HEK293 (cell line): ENCODE results near the gene CNKSR3.

Experiments used
- CTCF ChIA-PET: fragments of 350-600 bp; formaldehyde crosslinking; extraction: SDS; loops from one replicate; lab custom pipeline; 2021; ENCODE audit warnings: antibody characterized with exemption; lab: Yijun Ruan, JAX
- POLR2A ChIA-PET: fragments of 300-600 bp; formaldehyde crosslinking; extraction: SDS; loops from one replicate; lab custom pipeline; 2020; ENCODE audit warnings: antibody characterized with exemption, inconsistent platforms; lab: Yijun Ruan, JAX
- H3K27ac ChIP-seq: fragments of 200-500 bp; sonication (Bioruptor generic); 2 replicates; pipeline ENCODE4 v1.5.1; 2014; ENCODE audit warnings: low read depth, low read length, control low read depth, inconsistent platforms; ENCODE audit errors: extremely low read depth
- H3K36me3 ChIP-seq, 2 experiments: fragments of 200-500 bp in 1 of 2; sonication (Bioruptor generic) in 1 of 2; 1 replicate in 1 of 2; 2 replicates in 1 of 2; pipeline ENCODE4 v1.5.1; 2014 to 2017; ENCODE audit warnings: inconsistent platforms in 2 of 2, low read length in 2 of 2; ENCODE audit not compliant: control insufficient read depth in 2 of 2, insufficient read depth in 1 of 2
- H3K4me1 ChIP-seq: fragments of 200-500 bp; sonication (Bioruptor generic); 2 replicates; pipeline ENCODE4 v1.5.1; 2014; ENCODE audit warnings: mild to moderate bottlenecking, low read length, inconsistent platforms; ENCODE audit not compliant: control insufficient read depth, insufficient read depth
- H3K4me3 ChIP-seq: 2 replicates; pipeline ENCODE4 v1.5.1; 2011; ENCODE audit warnings: low read depth, mild to moderate bottlenecking, control low read depth, low read length, moderate library complexity
- H3K9me3 ChIP-seq: fragments of 200-500 bp; sonication (Bioruptor generic); 2 replicates; pipeline ENCODE4 v1.5.1; 2014; ENCODE audit warnings: low read depth, low read length, inconsistent platforms; ENCODE audit not compliant: control insufficient read depth, insufficient read depth
- FEZF1 ChIP-seq: fragments of 450-650 bp; formaldehyde crosslinking; IDR thresholded peaks from 2 replicates; pipeline ENCODE4 v1.5.1; 2016; ENCODE audit warnings: missing biosample characterization, missing genetic modification characterization
- GLIS1 ChIP-seq: fragments of 450-650 bp; formaldehyde crosslinking; IDR thresholded peaks from 2 replicates; pipeline ENCODE4 v1.5.1; 2016; ENCODE audit warnings: missing biosample characterization, missing genetic modification characterization
- OSR2 ChIP-seq: fragments of 450-650 bp; formaldehyde crosslinking; IDR thresholded peaks from 2 replicates; pipeline ENCODE4 v1.5.1; 2016; ENCODE audit warnings: missing biosample characterization, missing genetic modification characterization
- PRDM1 ChIP-seq: fragments of 450-650 bp; formaldehyde crosslinking; IDR thresholded peaks from 2 replicates; pipeline ENCODE4; 2016; ENCODE audit warnings: missing biosample characterization, missing genetic modification characterization
- SCRT2 ChIP-seq: fragments of 450-650 bp; formaldehyde crosslinking; IDR thresholded peaks from 2 replicates; pipeline ENCODE4 v1.5.1; 2016; ENCODE audit warnings: missing biosample characterization, missing genetic modification characterization
- TRIM28 ChIP-seq: IDR thresholded peaks from 2 replicates; pipeline ENCODE4 v1.6.1; 2011; ENCODE audit warnings: low read length, control low read depth, borderline replicate concordance
- ZFP69B ChIP-seq: fragments of 450-650 bp; formaldehyde crosslinking; IDR thresholded peaks from 2 replicates; pipeline ENCODE4 v1.5.1; 2016; ENCODE audit warnings: missing biosample characterization, missing genetic modification characterization
- ZNF133 ChIP-seq: fragments of 450-650 bp; formaldehyde crosslinking; IDR thresholded peaks from 2 replicates; pipeline ENCODE4 v1.5.1; 2016; ENCODE audit warnings: missing biosample characterization, missing genetic modification characterization
- ZNF146 ChIP-seq: fragments of 450-650 bp; formaldehyde crosslinking; IDR thresholded peaks from 2 replicates; pipeline ENCODE4 v1.5.1; 2016; ENCODE audit warnings: missing biosample characterization, missing genetic modification characterization
- ZNF248 ChIP-seq: fragments of 450-650 bp; formaldehyde crosslinking; IDR thresholded peaks from 2 replicates; pipeline ENCODE4 v1.5.1; 2017; ENCODE audit warnings: missing biosample characterization, missing genetic modification characterization
- ZNF302 ChIP-seq: fragments of 450-650 bp; formaldehyde crosslinking; IDR thresholded peaks from 2 replicates; pipeline ENCODE4 v1.5.1; 2016; ENCODE audit warnings: missing biosample characterization, missing genetic modification characterization, low read depth
- ZNF324 ChIP-seq: fragments of 450-650 bp; formaldehyde crosslinking; IDR thresholded peaks from 2 replicates; pipeline ENCODE4 v1.5.1; 2016; ENCODE audit warnings: missing biosample characterization, missing genetic modification characterization
- ZNF501 ChIP-seq: fragments of 450-650 bp; formaldehyde crosslinking; IDR thresholded peaks from 2 replicates; pipeline ENCODE4 v1.5.1; 2016; ENCODE audit warnings: missing biosample characterization, missing genetic modification characterization
- ZNF514 ChIP-seq: fragments of 450-650 bp; formaldehyde crosslinking; IDR thresholded peaks from 2 replicates; pipeline ENCODE4 v1.5.1; 2016; ENCODE audit warnings: missing biosample characterization, missing genetic modification characterization
- ZNF555 ChIP-seq: fragments of 450-650 bp; formaldehyde crosslinking; conservative IDR thresholded peaks from 2 replicates; pipeline ENCODE4 v1.5.1; 2017; ENCODE audit warnings: missing biosample characterization, mild to moderate bottlenecking, missing genetic modification characterization, inconsistent platforms
- ZNF624 ChIP-seq: fragments of 450-650 bp; formaldehyde crosslinking; IDR thresholded peaks from 2 replicates; pipeline ENCODE4 v1.5.1; 2017; ENCODE audit warnings: missing biosample characterization, missing genetic modification characterization
- ZNF664 ChIP-seq: fragments of 450-650 bp; formaldehyde crosslinking; IDR thresholded peaks from 2 replicates; pipeline ENCODE4 v1.5.1; 2016; ENCODE audit warnings: missing biosample characterization, missing genetic modification characterization
- ZNF76 ChIP-seq: fragments of 450-650 bp; formaldehyde crosslinking; IDR thresholded peaks from 2 replicates; pipeline ENCODE4; 2016; ENCODE audit warnings: low read depth, missing biosample characterization, missing genetic modification characterization, borderline replicate concordance
- ZXDB ChIP-seq: fragments of 450-650 bp; formaldehyde crosslinking; IDR thresholded peaks from 2 replicates; pipeline ENCODE4 v1.5.1; 2016; ENCODE audit warnings: missing biosample characterization, missing genetic modification characterization
- TF ChIP-seq, protein P1 (sequence below): fragments of 450-650 bp; formaldehyde crosslinking; IDR thresholded peaks from 2 replicates; pipeline ENCODE4 v1.5.1; 2016; ENCODE audit warnings: missing biosample characterization, missing genetic modification characterization
- TF ChIP-seq, protein P2 (sequence below): fragments of 450-650 bp; formaldehyde crosslinking; IDR thresholded peaks from 2 replicates; pipeline ENCODE4 v1.5.1; 2017; ENCODE audit warnings: missing biosample characterization, missing genetic modification characterization
- TF ChIP-seq, protein P3 (sequence below): fragments of 450-650 bp; formaldehyde crosslinking; IDR thresholded peaks from 2 replicates; pipeline ENCODE4 v1.5.1; 2017; ENCODE audit warnings: missing biosample characterization, mild to moderate bottlenecking, missing genetic modification characterization, moderate library complexity

Gene CNKSR3

DNA sequence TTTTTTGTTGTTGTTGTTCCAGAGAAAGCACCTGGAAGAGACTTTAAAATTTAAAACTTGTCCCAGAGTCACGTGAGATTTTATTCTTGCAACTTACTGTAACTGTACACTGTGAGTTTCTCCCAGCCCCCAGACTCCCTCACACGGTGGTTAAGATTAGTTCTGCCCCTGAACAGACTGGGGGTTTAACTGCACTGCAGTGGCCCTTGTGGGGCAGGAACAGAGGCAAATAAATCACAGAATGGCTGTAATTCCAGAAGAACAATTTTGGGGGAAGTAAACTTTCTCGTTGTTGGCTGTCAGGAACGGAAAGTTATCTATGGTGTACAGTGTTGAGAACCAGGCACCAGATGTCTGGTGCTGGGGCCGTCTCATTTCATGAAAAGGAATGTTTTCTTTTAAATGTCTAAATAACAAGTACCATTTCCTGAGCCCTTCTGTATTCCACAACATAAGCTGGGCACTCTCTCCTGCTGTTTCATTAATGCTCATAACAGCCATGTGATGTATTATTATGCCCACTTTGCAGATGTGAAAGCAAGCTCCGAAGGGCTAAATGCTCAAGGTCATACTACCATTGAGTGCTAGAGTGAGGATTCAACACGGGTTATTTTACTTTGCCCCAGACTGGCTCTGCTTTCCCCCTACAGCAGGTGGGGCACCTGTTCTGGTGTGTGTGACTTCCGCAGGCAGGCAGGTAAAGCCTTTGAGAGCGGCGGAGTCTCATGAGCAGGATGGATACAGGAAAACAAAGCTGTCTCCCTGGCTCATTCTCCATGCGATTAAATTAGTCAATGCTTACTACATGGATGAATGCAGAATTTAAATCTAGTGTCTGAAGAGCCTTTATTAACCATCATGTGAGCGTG is 30.5 kb downstream of the CNKSR3 start:
- Histone ChIP-seq H3K36me3 (no peaks in the 10 kb centered on the region), H3K4me3 (peak overlapping the region; percentile 23), H3K27ac (no peak overlapping the region; the same call in 1 of the 2 replicates), H3K4me1 (peaks cover 32% of the 10 kb centered on the region), H3K9me3 (no peaks in the 10 kb centered on the region)
- POLR2A ChIA-PET = interaction anchor here (0.6 kb wide), 1 partner anchor 30 kb away, joined by 4 read pairs; the partner anchor contains the start of gene CNKSR3
- TF ChIP-seq ZNF624 (tag by site-specific recombination) (no peak), ZFP69B (tag by site-specific recombination) (no peak), ZNF146 (no peak), OSR2 (tag by site-specific recombination) (0 out of 2 replicates have a peak, but pooled peaks have one; percentile 22), FEZF1 (tag by site-specific recombination) (no peak), SCRT2 (tag by site-specific recombination) (no peak), ZNF501 (tag by site-specific recombination) (no peak), GLIS1 (peak; percentile 41; the same call in 1 of the 2 replicates), ZNF133 (tag by site-specific recombination) (no peak), ZNF555 (tag by site-specific recombination) (no peak), ZNF324 (no peak), ZNF664 (peak; percentile 76), ZNF248 (tag by site-specific recombination) (no peak), ZXDB (tag by site-specific recombination) (no peak), PRDM1 (tag by site-specific recombination) (no peak), TRIM28 (no peak), ZNF302 (no peak), ZNF76 (tag by site-specific recombination) (no peak), ZNF514 (tag by site-specific recombination) (no peak)
- TF ChIP-seq, protein P1, sequence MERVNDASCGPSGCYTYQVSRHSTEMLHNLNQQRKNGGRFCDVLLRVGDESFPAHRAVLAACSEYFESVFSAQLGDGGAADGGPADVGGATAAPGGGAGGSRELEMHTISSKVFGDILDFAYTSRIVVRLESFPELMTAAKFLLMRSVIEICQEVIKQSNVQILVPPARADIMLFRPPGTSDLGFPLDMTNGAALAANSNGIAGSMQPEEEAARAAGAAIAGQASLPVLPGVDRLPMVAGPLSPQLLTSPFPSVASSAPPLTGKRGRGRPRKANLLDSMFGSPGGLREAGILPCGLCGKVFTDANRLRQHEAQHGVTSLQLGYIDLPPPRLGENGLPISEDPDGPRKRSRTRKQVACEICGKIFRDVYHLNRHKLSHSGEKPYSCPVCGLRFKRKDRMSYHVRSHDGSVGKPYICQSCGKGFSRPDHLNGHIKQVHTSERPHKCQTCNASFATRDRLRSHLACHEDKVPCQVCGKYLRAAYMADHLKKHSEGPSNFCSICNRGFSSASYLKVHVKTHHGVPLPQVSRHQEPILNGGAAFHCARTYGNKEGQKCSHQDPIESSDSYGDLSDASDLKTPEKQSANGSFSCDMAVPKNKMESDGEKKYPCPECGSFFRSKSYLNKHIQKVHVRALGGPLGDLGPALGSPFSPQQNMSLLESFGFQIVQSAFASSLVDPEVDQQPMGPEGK (tag by site-specific recombination) = 0 out of 2 replicates have a peak, but pooled peaks have one; percentile 36
- TF ChIP-seq, protein P2, sequence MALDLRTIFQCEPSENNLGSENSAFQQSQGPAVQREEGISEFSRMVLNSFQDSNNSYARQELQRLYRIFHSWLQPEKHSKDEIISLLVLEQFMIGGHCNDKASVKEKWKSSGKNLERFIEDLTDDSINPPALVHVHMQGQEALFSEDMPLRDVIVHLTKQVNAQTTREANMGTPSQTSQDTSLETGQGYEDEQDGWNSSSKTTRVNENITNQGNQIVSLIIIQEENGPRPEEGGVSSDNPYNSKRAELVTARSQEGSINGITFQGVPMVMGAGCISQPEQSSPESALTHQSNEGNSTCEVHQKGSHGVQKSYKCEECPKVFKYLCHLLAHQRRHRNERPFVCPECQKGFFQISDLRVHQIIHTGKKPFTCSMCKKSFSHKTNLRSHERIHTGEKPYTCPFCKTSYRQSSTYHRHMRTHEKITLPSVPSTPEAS (tag by site-specific recombination) = no peak
- TF ChIP-seq, protein P3, sequence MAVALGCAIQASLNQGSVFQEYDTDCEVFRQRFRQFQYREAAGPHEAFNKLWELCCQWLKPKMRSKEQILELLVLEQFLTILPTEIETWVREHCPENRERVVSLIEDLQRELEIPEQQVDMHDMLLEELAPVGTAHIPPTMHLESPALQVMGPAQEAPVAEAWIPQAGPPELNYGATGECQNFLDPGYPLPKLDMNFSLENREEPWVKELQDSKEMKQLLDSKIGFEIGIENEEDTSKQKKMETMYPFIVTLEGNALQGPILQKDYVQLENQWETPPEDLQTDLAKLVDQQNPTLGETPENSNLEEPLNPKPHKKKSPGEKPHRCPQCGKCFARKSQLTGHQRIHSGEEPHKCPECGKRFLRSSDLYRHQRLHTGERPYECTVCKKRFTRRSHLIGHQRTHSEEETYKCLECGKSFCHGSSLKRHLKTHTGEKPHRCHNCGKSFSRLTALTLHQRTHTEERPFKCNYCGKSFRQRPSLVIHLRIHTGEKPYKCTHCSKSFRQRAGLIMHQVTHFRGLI (tag by site-specific recombination) = no peak
- CTCF ChIA-PET = interaction anchor here (0.7 to 3.2 kb wide), 3 partner anchors 13 to 20 kb away, joined by 3 to 14 read pairs (median 4); no protein-coding TSS in a partner anchor
